Esophagus squamous epithelium (tissue), 5 donors: ENCODE measurements around the gene WWOX. TPM values are rescaled to one million over a fixed set of nuclear protein-coding genes. Genes with fewer than 3 reads are reported as not detected.

Source experiments
- DNase-seq: peaks from one replicate; lab custom pipeline; 2025; lab: John Stamatoyannopoulos, UW
- H3K27ac ChIP-seq, 4 donors: fragments of 200-600 bp; sonication (generic); one replicate each; pipeline ENCODE4 v1.5.1; 2016 to 2019; ENCODE audit warnings: mild to moderate bottlenecking in 1 of 4
- H3K27me3 ChIP-seq, 4 donors: fragments of 200-600 bp; sonication (generic); 1 replicate in 3 of 4; 2 replicates in 1 of 4; pipeline versions ENCODE4 v1.5.1 to v1.6.0; 2017 to 2021; ENCODE audit warnings: antibody characterized with exemption in 1 of 4
- H3K36me3 ChIP-seq, 3 donors: fragments of 200-600 bp; sonication (generic); one replicate each; pipeline ENCODE4 v1.5.1; 2016 to 2019
- H3K4me1 ChIP-seq, 3 donors: fragments of 200-600 bp; sonication (generic); one replicate each; pipeline ENCODE4 v1.5.1; 2017 to 2019
- H3K4me3 ChIP-seq, 4 donors: fragments of 200-600 bp; sonication (generic); 1 replicate in 3 of 4; 2 replicates in 1 of 4; pipeline ENCODE4 v1.5.1; 2016 to 2019; ENCODE audit warnings: mild to moderate bottlenecking in 2 of 4, moderate library complexity in 1 of 4
- H3K9me3 ChIP-seq, 3 donors: fragments of 200-600 bp; sonication (generic); one replicate each; pipeline ENCODE4 v1.5.1; 2016 to 2019
- CTCF ChIP-seq, 6 experiments: fragments of 450-650 bp in 4 of 6; fragments of 200-600 bp in 2 of 6; sonication (generic) in 2 of 6; IDR thresholded peaks; one replicate each; pipeline ENCODE4 v1.5.1; 2016 to 2019; ENCODE audit warnings: antibody characterized with exemption in 6 of 6, mild to moderate bottlenecking in 4 of 6, moderate library complexity in 4 of 6
- POLR2A ChIP-seq, 4 donors: fragments of 450-650 bp; IDR thresholded peaks; one replicate each; pipeline ENCODE4 v1.6.1; 2017; ENCODE audit warnings: antibody characterized with exemption in 4 of 4, mild to moderate bottlenecking in 4 of 4, moderate library complexity in 3 of 4
- WGBS, 2 donors: methylation state at CpG; one replicate each; pipeline ENCODE4 v1.1.5; 2018; 5-methylcytosine and 5-hydroxymethylcytosine counted together
- intact Hi-C: fragments of 100-400 bp; cut with DNase I; formaldehyde crosslinking; loops from one replicate; pipeline ENCODE4 v1.15.0; 2022
- total RNA-seq, 4 donors: library from RNA; depleted of rRNA; stranded (reverse); fragments of >200 nt; gene quantifications; one replicate each; pipeline ENCODE4 v1.1.0, GENCODE V29; 2016
- donor health status: DM: yes; HTN: yes; CAD: no.

Gene WWOX
- total RNA-seq, 4 donors from 2014 or later = 20.9 to 31.1 (median 27.5) TPM

DNA sequence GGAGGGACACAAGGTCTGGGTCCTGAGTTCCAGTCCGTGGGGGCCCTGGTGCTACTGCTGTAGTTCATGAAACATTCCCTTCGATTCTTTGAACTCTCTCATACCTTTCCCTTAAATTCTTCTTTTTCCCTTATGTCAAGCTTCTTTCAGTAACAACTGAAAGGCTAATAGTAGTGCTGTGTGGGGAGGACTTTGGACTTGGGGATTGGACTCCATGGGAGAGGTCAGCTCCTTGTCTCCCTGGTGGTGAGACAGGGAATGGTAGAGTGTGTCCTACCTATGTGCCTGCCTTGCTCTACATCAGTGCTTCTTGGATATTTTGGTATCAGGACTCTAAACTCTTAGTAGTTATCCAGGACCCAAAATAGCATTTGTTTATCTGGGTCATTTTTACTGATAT, 628.1 kb downstream of the WWOX start:
- Histone ChIP-seq H3K27me3 (no peaks in the 10 kb centered on the region), H3K27ac (no peak overlapping the region), H3K36me3 (no peaks in the 10 kb centered on the region), H3K9me3 (no peaks in the 10 kb centered on the region), H3K4me3 (no peak overlapping the region), H3K4me1 (no peaks in the 10 kb centered on the region)
- TF ChIP-seq POLR2A (IDR thresholded peaks at IDR 0.05) = no peak
- no peak for TF ChIP-seq CTCF (IDR thresholded peaks at IDR 0.05)
- WGBS, 2 donors = 93 to 94% methylated on average over 2 of the region's 2 CpGs
- intact Hi-C loops = no loop called here
- no peak for DNase-seq

GRCh38 chr16:78729687-78730086, 630.2 kb downstream of the WWOX start:
- no peaks in the 10 kb centered on the region for H3K36me3 ChIP-seq
- intact Hi-C loops = no loop called here
- 58 to 59% methylated on average over 2 of the region's 2 CpGs for WGBS, 2 donors
- TF ChIP-seq POLR2A (IDR thresholded peaks at IDR 0.05) = no peak
- no peak for TF ChIP-seq CTCF (IDR thresholded peaks at IDR 0.05)
- H3K4me1 ChIP-seq = no peaks in the 10 kb centered on the region
- no peak for DNase-seq
- H3K9me3 ChIP-seq = no peaks in the 10 kb centered on the region
- H3K4me3 ChIP-seq = no peak overlapping the region
- no peak overlapping the region for H3K27ac ChIP-seq
- H3K27me3 ChIP-seq = no peaks in the 10 kb centered on the region

- 100% methylated on average over 1 of the region's 1 CpG for WGBS, 2 donors
Measured at GRCh38 chr16:78731785-78732184, 632.3 kb downstream of the WWOX start.

DNA sequence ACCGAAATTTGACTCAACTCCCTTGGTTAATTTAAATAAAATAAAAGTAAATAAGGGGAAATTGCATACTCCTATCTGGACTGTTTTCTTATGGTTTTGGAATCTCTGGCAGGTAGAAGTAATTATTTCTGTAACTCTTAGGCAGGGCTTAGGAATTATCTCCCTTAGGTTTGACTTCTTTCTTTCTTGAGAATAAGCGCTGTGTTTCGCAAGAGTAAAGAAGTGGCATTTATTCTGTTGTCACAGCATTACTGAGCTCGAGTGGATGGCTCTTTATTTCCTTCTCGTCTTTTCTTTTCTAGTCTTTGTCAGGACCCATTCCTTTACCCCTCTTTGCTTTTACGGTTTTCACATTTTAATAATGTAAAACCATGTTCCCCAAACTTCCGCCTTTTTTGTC, 633.2 kb downstream of the WWOX start:
- H3K4me3 ChIP-seq = no peak overlapping the region
- H3K9me3 ChIP-seq = no peaks in the 10 kb centered on the region
- 84 to 91% methylated on average over 7 of the region's 7 CpGs for WGBS, 2 donors
- no peak for DNase-seq
- TF ChIP-seq CTCF (IDR thresholded peaks at IDR 0.05) (no peak), POLR2A (IDR thresholded peaks at IDR 0.05) (no peak)
- no peaks in the 10 kb centered on the region for H3K36me3 ChIP-seq
- no peak overlapping the region for H3K27ac ChIP-seq
- intact Hi-C loops = no loop called here
- no peaks in the 10 kb centered on the region for H3K27me3 ChIP-seq
- no peaks in the 10 kb centered on the region for H3K4me1 ChIP-seq

More at GRCh38 chr16:78731785-78732184, 632.3 kb downstream of the WWOX start:
- Histone ChIP-seq H3K4me1 (no peaks in the 10 kb centered on the region), H3K27me3 (no peaks in the 10 kb centered on the region), H3K27ac (no peak overlapping the region), H3K9me3 (no peaks in the 10 kb centered on the region), H3K36me3 (no peaks in the 10 kb centered on the region), H3K4me3 (no peak overlapping the region)
- no peak for TF ChIP-seq CTCF (IDR thresholded peaks at IDR 0.05)
- no peak for DNase-seq
- intact Hi-C loops = no loop called here

GRCh38 chr16:78735337-78735736, 635.9 kb downstream of the WWOX start:
- Histone ChIP-seq H3K27me3 (no peaks in the 10 kb centered on the region), H3K36me3 (no peaks in the 10 kb centered on the region), H3K4me1 (no peaks in the 10 kb centered on the region), H3K9me3 (no peaks in the 10 kb centered on the region), H3K27ac (no peak overlapping the region), H3K4me3 (no peak overlapping the region)
- DNase-seq = no peak
- WGBS, 2 donors = 33 to 66% methylated on average over 5 to 6 of the region's 6 CpGs
- intact Hi-C loops = no loop called here
- TF ChIP-seq POLR2A (IDR thresholded peaks at IDR 0.05) (no peak), CTCF (IDR thresholded peaks at IDR 0.05) (no peak)
